Endothelial cell of umbilical vein (primary cell): Measurements from ENCODE around the gene SERPINE1. TPM values are rescaled to one million over a fixed set of nuclear protein-coding genes. Genes with fewer than 3 reads are reported as not detected.

Experiments used
- BruUV-seq: library from RNA; stranded (reverse); fragments of 400-500 nt; replicated peaks from 2 replicates; lab custom pipeline; 2021; lab: Mats Ljungman, UMichigan
- CTCF ChIA-PET: fragments of 300-600, 350-600 bp; sonication (Branson Sonifier 250); formaldehyde crosslinking; loops from one replicate; lab custom pipeline; 2021; ENCODE audit warnings: antibody characterized with exemption, inconsistent platforms; lab: Charles Lee
- POLR2A ChIA-PET: fragments of 300-600, 350-600 bp; sonication (Branson Sonifier 250); formaldehyde crosslinking; loops from one replicate; lab custom pipeline; 2021; ENCODE audit warnings: antibody characterized with exemption, inconsistent platforms; lab: Charles Lee
- DNase-seq: peaks from one replicate; pipeline ENCODE4 v3.0.0-alpha.2; 2011; ENCODE audit warnings: low read depth, low spot score
- FAIRE-seq: peaks from 2 replicates; lab custom pipeline; 2011; peaks lifted over from hg19 to GRCh38; lab: Jason Lieb, UNC
- H2AFZ ChIP-seq: 2 replicates; pipeline ENCODE4 v1.6.0; 2012; ENCODE audit warnings: low read depth, low read length, control low read depth, inconsistent platforms
- H3K27ac ChIP-seq: 2 replicates; pipeline ENCODE4 v1.5.1; 2011; ENCODE audit warnings: low read depth, mild to moderate bottlenecking, control low read depth, low read length, moderate library complexity; ENCODE audit not compliant: insufficient read depth
- H3K27me3 ChIP-seq, 2 experiments: 2 replicates each; pipeline versions ENCODE4 v1.6.0 to v1.6.1; 2011; ENCODE audit warnings: low read length in 2 of 2, mixed read lengths in 1 of 2; ENCODE audit not compliant: control insufficient read depth in 2 of 2, insufficient read depth in 2 of 2
- H3K36me3 ChIP-seq, 2 experiments: 2 replicates in 1 of 2; 3 replicates in 1 of 2; pipeline ENCODE4 v1.5.1; 2011; ENCODE audit warnings: low read length in 2 of 2, mild to moderate bottlenecking in 1 of 2, moderate library complexity in 1 of 2; ENCODE audit not compliant: control insufficient read depth in 2 of 2, insufficient read depth in 2 of 2; ENCODE audit errors: extremely low read depth in 1 of 2
- H3K4me1 ChIP-seq: 3 replicates; pipeline ENCODE4 v1.5.1; 2011; ENCODE audit warnings: mild to moderate bottlenecking, low read length; ENCODE audit not compliant: control insufficient read depth, insufficient read depth; ENCODE audit errors: extremely low read depth
- H3K4me2 ChIP-seq: 2 replicates; pipeline ENCODE4 v1.6.1; 2011; ENCODE audit warnings: low read length, control low read depth, mixed read lengths; ENCODE audit not compliant: insufficient read depth
- H3K4me3 ChIP-seq, 3 experiments: fragments of 200-600 bp in 1 of 3; sonication (generic), shearing (Covaris generic) in 1 of 3; replicated peaks in 1 of 3; 2 replicates each; pipeline ENCODE4 v1.5.1; 2011 to 2016; ENCODE audit warnings: control low read depth in 3 of 3, low read length in 3 of 3, mild to moderate bottlenecking in 2 of 3, inconsistent platforms in 1 of 3, low read depth in 1 of 3, moderate library complexity in 1 of 3; ENCODE audit not compliant: insufficient read depth in 1 of 3
- H3K79me2 ChIP-seq: 2 replicates; pipeline ENCODE4 v1.6.0; 2012; ENCODE audit warnings: low read length, inconsistent platforms; ENCODE audit not compliant: control insufficient read depth, insufficient read depth
- H3K9ac ChIP-seq: replicated peaks from 2 replicates; pipeline ENCODE3; 2011; ENCODE audit warnings: low read length, control low read depth; ENCODE audit not compliant: insufficient read depth; ENCODE audit errors: extremely low read depth
- H3K9me1 ChIP-seq: replicated peaks from 3 replicates; pipeline ENCODE4 v1.6.0; 2011; ENCODE audit warnings: mild to moderate bottlenecking, low read length; ENCODE audit not compliant: control insufficient read depth, insufficient read depth; ENCODE audit errors: extremely low read depth
- H3K9me3 ChIP-seq: replicated peaks from 2 replicates; pipeline ENCODE4 v1.5.1; 2012; ENCODE audit warnings: low read length, inconsistent platforms; ENCODE audit not compliant: control insufficient read depth, insufficient read depth
- H4K20me1 ChIP-seq: replicated peaks from 2 replicates; pipeline ENCODE3; 2011; ENCODE audit warnings: mild to moderate bottlenecking, low read length; ENCODE audit not compliant: control insufficient read depth, insufficient read depth; ENCODE audit errors: extremely low read depth
- EZH2 ChIP-seq: IDR thresholded peaks from 2 replicates; pipeline ENCODE4 v1.6.1; 2012; ENCODE audit warnings: borderline replicate concordance, low read depth, mild to moderate bottlenecking, moderate library complexity, low read length, inconsistent platforms; ENCODE audit not compliant: severe bottlenecking
- FOS ChIP-seq: IDR thresholded peaks from 2 replicates; pipeline ENCODE4 v1.6.1; 2011; ENCODE audit warnings: mild to moderate bottlenecking, low read length, moderate library complexity, borderline replicate concordance; ENCODE audit not compliant: insufficient read depth
- GATA2 ChIP-seq: IDR thresholded peaks from 2 replicates; pipeline ENCODE4 v1.7.0; 2011; ENCODE audit warnings: low read depth, mild to moderate bottlenecking, moderate library complexity, mixed read lengths, low read length; ENCODE audit not compliant: insufficient read length, insufficient read depth
- JUN ChIP-seq: IDR thresholded peaks from 2 replicates; pipeline ENCODE4 v1.6.1; 2011; ENCODE audit warnings: borderline replicate concordance, low read depth; ENCODE audit not compliant: insufficient read length, insufficient read depth
- MYC ChIP-seq: IDR thresholded peaks from one replicate; pipeline ENCODE4 v1.6.1; 2011; ENCODE audit warnings: mild to moderate bottlenecking, low read depth, low read length
- POLR2A ChIP-seq: IDR thresholded peaks from 2 replicates; pipeline ENCODE4 v1.6.1; 2012; ENCODE audit warnings: low read depth, mild to moderate bottlenecking, control low read depth, low read length
- POLR2AphosphoS5 ChIP-seq: IDR thresholded peaks from 2 replicates; pipeline ENCODE4 v1.6.1; 2012; ENCODE audit warnings: low read depth, mild to moderate bottlenecking, control low read depth, low read length, moderate library complexity; ENCODE audit not compliant: insufficient read depth
- dilution Hi-C: fragments of 300-500 bp; cut with MboI; formaldehyde crosslinking; loops from one replicate; pipeline ENCODE4 v1.15.0; 2019; ENCODE audit warnings: low sequenced_read_pairs; ENCODE audit not compliant: extremely low pct_ligation_motif_present
- intact Hi-C: fragments of 100-400 bp; cut with micrococcal nuclease; formaldehyde crosslinking; loops from one replicate; pipeline ENCODE4 v1.10.0; 2022
- polyA plus RNA-seq, 4 experiments: library from polyadenylated mRNA; depleted of rRNA in 3 of 4; stranded (reverse) in 3 of 4; unstranded in 1 of 4; fragments of >200 nt; gene quantifications; 2 replicates each; pipeline versions ENCODE4 v1.2.1 to v1.2.3, GENCODE V29; 2011 to 2012; ENCODE audit warnings: missing spikeins in 1 of 4
- total RNA-seq: library from RNA; stranded (reverse); gene quantifications from 2 replicates; pipeline ENCODE4 v1.2.3, GENCODE V29; 2021
- TF ChIP-seq, protein P1 (sequence below): IDR thresholded peaks from 2 replicates; pipeline ENCODE4 v1.6.1; 2011; ENCODE audit not compliant: insufficient read depth, insufficient read length
- TF ChIP-seq, protein P2 (sequence below), 2 donors: IDR thresholded peaks; 1 replicate in 1 of 2; 2 replicates in 1 of 2; pipeline ENCODE4 v1.5.1; 2011; ENCODE audit warnings: low read length in 2 of 2, mild to moderate bottlenecking in 2 of 2, moderate library complexity in 2 of 2, control low read depth in 1 of 2, inconsistent platforms in 1 of 2, low read depth in 1 of 2; ENCODE audit not compliant: insufficient read depth in 1 of 2; ENCODE audit errors: extremely low read depth in 1 of 2

Gene SERPINE1
- total and polyA plus RNA-seq, 2 donors (not counting 3 experiments of a cell fraction or from before 2014, with no cell fraction given) = 2,296 to 4,637 TPM

DNA sequence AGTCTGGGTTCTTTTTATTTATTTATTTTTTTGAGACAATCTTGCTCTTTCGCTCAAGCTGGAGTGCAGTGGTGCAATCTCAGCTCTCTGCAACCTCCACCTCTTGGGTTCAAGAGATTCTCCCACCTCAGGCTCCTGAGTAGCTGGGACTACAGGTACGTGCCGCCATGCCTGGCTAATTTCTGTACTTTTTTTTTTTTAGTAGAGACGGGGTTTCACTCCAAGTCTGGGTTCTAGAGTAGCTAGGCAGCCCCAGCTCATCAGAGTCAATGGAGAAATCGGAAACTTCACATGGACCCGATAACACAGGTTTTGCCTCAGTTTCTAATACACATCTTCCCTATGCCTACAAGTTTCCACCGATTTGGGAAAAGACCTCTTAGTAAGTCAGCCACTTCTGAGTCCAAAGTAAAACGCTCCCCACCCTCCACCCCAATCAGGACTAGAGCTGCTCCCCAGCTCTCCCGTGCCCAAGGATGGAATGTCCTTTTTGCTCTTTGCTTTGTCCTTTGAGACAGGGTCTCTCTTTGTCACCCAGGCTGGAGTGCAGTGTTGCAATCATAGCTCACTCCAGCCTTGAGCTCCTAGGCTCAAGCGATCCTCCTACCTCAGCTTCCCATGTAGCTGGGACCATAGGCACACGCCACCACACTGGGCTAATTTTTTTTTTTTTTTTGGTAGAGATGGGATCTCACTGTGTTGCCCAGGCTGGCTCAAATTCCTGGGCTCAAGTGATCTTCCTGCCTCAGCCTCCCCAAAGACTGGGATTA lies 3.8 kb upstream of the SERPINE1 start:
- intact Hi-C loops = loop anchor here (1.0 to 10.0 kb wide), 3 partner anchors 11 to 1018 kb away; partner anchors contain the start of genes AP4M1 and MCM7
- BruUV-seq = no TSS peak
- H3K4me1 ChIP-seq = peaks cover 64% of the 10 kb centered on the region
- DNase-seq (no peak), FAIRE-seq (peak; percentile 42)
- peaks cover 31% of the 10 kb centered on the region for H3K79me2 ChIP-seq
- H4K20me1 ChIP-seq = no peaks in the 10 kb centered on the region
- no peaks in the 10 kb centered on the region for H3K27me3 ChIP-seq
- ChIA-PET CTCF (interaction anchor here (0.7 to 3.5 kb wide), 7 partner anchors 10 to 46 kb away, joined by 3 to 25 read pairs (median 8); no protein-coding TSS in a partner anchor), POLR2A (interaction anchor here (1.1 to 3.9 kb wide), 8 partner anchors 9 to 36 kb away, joined by 3 to 49 read pairs (median 10); no protein-coding TSS in a partner anchor)
- H3K27ac ChIP-seq = peak overlapping the region; percentile 83
- no peaks in the 10 kb centered on the region for H3K9me1 ChIP-seq
- H3K4me2 ChIP-seq = peak overlapping the region; percentile 82
- dilution Hi-C loops = no loop called here
- no peak overlapping the region for H3K4me3 ChIP-seq
- H3K9ac ChIP-seq = peak overlapping the region; percentile 100
- H3K9me3 ChIP-seq = no peaks in the 10 kb centered on the region
- no peak overlapping the region for H2AFZ ChIP-seq
- peaks cover 3 to 4% of the 10 kb centered on the region in 2 experiments for H3K36me3 ChIP-seq
- TF ChIP-seq, protein P1, sequence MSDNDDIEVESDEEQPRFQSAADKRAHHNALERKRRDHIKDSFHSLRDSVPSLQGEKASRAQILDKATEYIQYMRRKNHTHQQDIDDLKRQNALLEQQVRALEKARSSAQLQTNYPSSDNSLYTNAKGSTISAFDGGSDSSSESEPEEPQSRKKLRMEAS = no peak
- TF ChIP-seq POLR2AphosphoS5 (peak; percentile 3), JUN (no peak)

DNA sequence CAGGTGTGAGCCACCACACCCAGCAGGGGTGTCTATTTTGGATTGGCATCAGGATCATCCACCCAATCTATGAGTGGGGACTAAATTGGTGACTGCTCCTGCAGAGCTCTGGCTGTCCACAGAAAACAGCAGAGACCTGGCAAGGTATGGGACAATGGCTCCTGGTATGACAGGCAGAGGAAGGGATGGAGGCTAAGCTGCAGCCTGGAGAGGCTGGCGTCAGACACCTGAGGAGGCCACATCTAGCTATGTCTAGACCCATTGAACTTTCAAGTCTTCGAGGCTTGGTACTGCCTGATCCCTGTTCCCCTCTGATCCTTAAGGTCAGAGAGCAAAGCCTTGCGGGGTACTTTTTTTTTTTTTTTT lies 3.2 kb upstream of the SERPINE1 start:
- POLR2A ChIA-PET = interaction anchor here (1.1 to 5.3 kb wide), 6 partner anchors 9 to 37 kb away, joined by 3 to 49 read pairs (median 22); no protein-coding TSS in a partner anchor
- intact Hi-C loops = loop anchor here (10.0 kb wide), 1 partner anchor 1019 kb away; the partner anchor contains the start of genes AP4M1 and MCM7
- dilution Hi-C loops = no loop called here
- BruUV-seq = no TSS peak
- peaks cover 34% of the 10 kb centered on the region for H3K79me2 ChIP-seq
- DNase-seq = no peak
- CTCF ChIA-PET = interaction anchor here (0.7 to 3.5 kb wide), 5 partner anchors 10 to 46 kb away, joined by 3 to 25 read pairs (median 8); no protein-coding TSS in a partner anchor
- no peaks in the 10 kb centered on the region for H3K27me3 ChIP-seq
- H3K4me3 ChIP-seq = no peak overlapping the region
- H3K36me3 ChIP-seq = peaks cover 8 to 10% of the 10 kb centered on the region in 2 experiments
- no peaks in the 10 kb centered on the region for H3K9me3 ChIP-seq
- H3K4me1 ChIP-seq = peaks cover 60% of the 10 kb centered on the region
- peak overlapping the region; percentile 83 for H3K27ac ChIP-seq
- H2AFZ ChIP-seq = no peak overlapping the region
- no peaks in the 10 kb centered on the region for H3K9me1 ChIP-seq
- H3K9ac ChIP-seq = peak overlapping the region; percentile 100
- no peak for FAIRE-seq
- no peak overlapping the region for H3K4me2 ChIP-seq
- TF ChIP-seq, protein P2, sequence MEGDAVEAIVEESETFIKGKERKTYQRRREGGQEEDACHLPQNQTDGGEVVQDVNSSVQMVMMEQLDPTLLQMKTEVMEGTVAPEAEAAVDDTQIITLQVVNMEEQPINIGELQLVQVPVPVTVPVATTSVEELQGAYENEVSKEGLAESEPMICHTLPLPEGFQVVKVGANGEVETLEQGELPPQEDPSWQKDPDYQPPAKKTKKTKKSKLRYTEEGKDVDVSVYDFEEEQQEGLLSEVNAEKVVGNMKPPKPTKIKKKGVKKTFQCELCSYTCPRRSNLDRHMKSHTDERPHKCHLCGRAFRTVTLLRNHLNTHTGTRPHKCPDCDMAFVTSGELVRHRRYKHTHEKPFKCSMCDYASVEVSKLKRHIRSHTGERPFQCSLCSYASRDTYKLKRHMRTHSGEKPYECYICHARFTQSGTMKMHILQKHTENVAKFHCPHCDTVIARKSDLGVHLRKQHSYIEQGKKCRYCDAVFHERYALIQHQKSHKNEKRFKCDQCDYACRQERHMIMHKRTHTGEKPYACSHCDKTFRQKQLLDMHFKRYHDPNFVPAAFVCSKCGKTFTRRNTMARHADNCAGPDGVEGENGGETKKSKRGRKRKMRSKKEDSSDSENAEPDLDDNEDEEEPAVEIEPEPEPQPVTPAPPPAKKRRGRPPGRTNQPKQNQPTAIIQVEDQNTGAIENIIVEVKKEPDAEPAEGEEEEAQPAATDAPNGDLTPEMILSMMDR (IDR thresholded peaks at IDR 0.05; ENCODE audit: extremely low read depth in 1 of 2, insufficient read depth in 1 of 2, low read depth in 1 of 2, low read length in 2 of 2) = no peak
- TF ChIP-seq FOS (no peak), MYC (no peak), POLR2A (no peak), GATA2 (no peak), JUN (no peak), POLR2AphosphoS5 (no peak), EZH2 (no peak)
- TF ChIP-seq, protein P1 = no peak
- H4K20me1 ChIP-seq = no peaks in the 10 kb centered on the region
